ENCODE data around the gene PRX. TPM values are rescaled to one million over a fixed set of nuclear protein-coding genes. Genes with fewer than 3 reads are reported as not detected.
A peak's percentile ranks its signal among the peaks of the same experiment; 100 is the strongest.

PRX gene
- total and polyA plus RNA-seq, 2 of the 13 experiments (the other 11 are each of a cell fraction or from before 2014, with no cell fraction given): 0.66 TPM

- TF ChIP-seq THYN1 (CRISPR knock-in tag; IDR thresholded peaks at IDR 0.05; ENCODE audit: borderline replicate concordance, low read depth): no peak
- no peak for TF ChIP-seq ETV6 (CRISPR knock-in tag; conservative IDR thresholded peaks at IDR 0.05)
- TF ChIP-seq ZNF773 (CRISPR knock-in tag; IDR thresholded peaks at IDR 0.05; ENCODE audit: borderline replicate concordance): 0 out of 2 replicates have a peak, but pooled peaks have one; percentile 6
- TF ChIP-seq ZNF207 (IDR thresholded peaks at IDR 0.05; ENCODE audit: borderline replicate concordance): no peak
- no peak for TF ChIP-seq ZNF326 (CRISPR knock-in tag; IDR thresholded peaks at IDR 0.05; ENCODE audit: borderline replicate concordance)
- TF ChIP-seq ZNF737 (CRISPR knock-in tag; IDR thresholded peaks at IDR 0.05; ENCODE audit: borderline replicate concordance): no peak
- TF ChIP-seq DMAP1 (CRISPR knock-in tag; IDR thresholded peaks at IDR 0.05): 0 out of 2 replicates have a peak, but pooled peaks have one; percentile 34
- peak; percentile 55; the same call in 1 of the 2 replicates for TF ChIP-seq MYC (CRISPR knock-in tag; IDR thresholded peaks at IDR 0.05; ENCODE audit: borderline replicate concordance)
- TF ChIP-seq ELF1 (CRISPR knock-in tag; IDR thresholded peaks at IDR 0.05): peak; percentile 56; the same call in 1 of the 2 replicates
- no peak for TF ChIP-seq RNF219 (CRISPR knock-in tag; IDR thresholded peaks at IDR 0.05)
- no peak for TF ChIP-seq XRCC5 (optimal IDR thresholded peaks at IDR 0.05; ENCODE audit: low read length)
- no peak for TF ChIP-seq ZNF558 (CRISPR knock-in tag; IDR thresholded peaks at IDR 0.05; ENCODE audit: borderline replicate concordance)
- no peak for TF ChIP-seq PITX1 (CRISPR knock-in tag; IDR thresholded peaks at IDR 0.05)
- no peak for TF ChIP-seq BRCA1 (CRISPR knock-in tag; IDR thresholded peaks at IDR 0.05)
- no peak; the same call in 1 of the 2 replicates for TF ChIP-seq SP5 (CRISPR knock-in tag; IDR thresholded peaks at IDR 0.05; ENCODE audit: borderline replicate concordance, low read depth)
- TF ChIP-seq TBX3 (IDR thresholded peaks at IDR 0.05; ENCODE audit: borderline replicate concordance): no peak
- TF ChIP-seq THRA (CRISPR knock-in tag; IDR thresholded peaks at IDR 0.05; ENCODE audit: borderline replicate concordance): peak; percentile 58; the same call in 1 of the 2 replicates
- peak; percentile 66; the same call in 1 of the 3 replicates for TF ChIP-seq MXI1 (IDR thresholded peaks at IDR 0.05; ENCODE audit: borderline replicate concordance, low read depth, low read length)
- peak; percentile 36; the same call in 1 of the 2 replicates for TF ChIP-seq TBX2 (CRISPR knock-in tag; IDR thresholded peaks at IDR 0.05; ENCODE audit: borderline replicate concordance)
- no peak for TF ChIP-seq CREB3 (CRISPR knock-in tag; IDR thresholded peaks at IDR 0.05)
- TF ChIP-seq ZSCAN29 (CRISPR knock-in tag; conservative IDR thresholded peaks at IDR 0.05): 0 out of 2 replicates have a peak, but pooled peaks have one; percentile 47
- TF ChIP-seq THAP7 (CRISPR knock-in tag; IDR thresholded peaks at IDR 0.05): no peak
- no peak for TF ChIP-seq PHF5A (CRISPR knock-in tag; IDR thresholded peaks at IDR 0.05; ENCODE audit: low read depth, unreplicated experiment)
- TF ChIP-seq HNRNPL (IDR thresholded peaks at IDR 0.05; ENCODE audit: low read depth, low read length): no peak
- TF ChIP-seq NFIB (CRISPR knock-in tag; IDR thresholded peaks at IDR 0.05; ENCODE audit: borderline replicate concordance): no peak
- no peak for TF ChIP-seq ZIK1 (CRISPR knock-in tag; IDR thresholded peaks at IDR 0.05; ENCODE audit: borderline replicate concordance, low read depth)
- TF ChIP-seq SALL1 (CRISPR knock-in tag; IDR thresholded peaks at IDR 0.05): peak; percentile 76
Observed at GRCh38 chr19:40461669-40462221, 48.6 kb upstream of the PRX start (continued).

Measured in HepG2 (cell line).